CD4-positive, alpha-beta T cell treated with Interleukin-10 for 1 hour (primary cell): ENCODE data around the gene NR2F1-AS1.

ENCODE experiments used
- DNase-seq: peaks from one replicate; pipeline ENCODE4 v3.0.0-alpha.2; 2020

Gene NR2F1-AS1

DNA sequence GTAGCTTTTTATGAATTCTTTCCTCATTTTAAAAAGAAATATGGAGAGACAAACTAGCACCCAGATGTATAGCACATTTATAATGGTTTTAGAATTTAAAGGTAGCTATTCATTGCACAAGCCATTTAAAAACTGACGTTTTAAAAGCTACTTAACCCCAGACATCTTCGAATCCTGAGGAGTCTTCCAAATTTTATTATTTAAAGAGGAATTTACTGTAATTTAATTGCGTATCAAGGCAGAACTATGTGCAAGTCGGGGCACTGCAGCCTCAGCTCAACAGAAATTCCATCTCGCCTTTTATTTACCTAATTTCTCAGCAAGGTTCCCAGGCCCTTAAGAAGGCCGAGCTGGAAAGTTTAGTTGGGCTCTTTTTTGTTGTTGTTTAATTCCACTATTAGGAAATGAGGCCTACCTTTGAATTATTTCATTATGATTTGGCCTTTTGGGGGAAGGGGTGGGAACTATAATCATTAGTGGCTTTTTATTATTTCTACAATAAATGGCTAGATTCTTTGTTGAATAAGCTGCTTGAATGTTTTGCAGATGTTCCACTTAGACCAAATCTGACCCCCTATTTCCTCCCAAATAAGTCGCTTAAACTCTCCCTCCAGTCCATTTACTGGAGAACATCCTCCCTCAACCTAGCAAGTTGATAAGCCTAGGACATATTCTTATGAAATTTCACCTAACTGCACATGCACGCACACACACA is 22.2 kb upstream of the NR2F1-AS1 start:
- DNase-seq = no peak

DNA sequence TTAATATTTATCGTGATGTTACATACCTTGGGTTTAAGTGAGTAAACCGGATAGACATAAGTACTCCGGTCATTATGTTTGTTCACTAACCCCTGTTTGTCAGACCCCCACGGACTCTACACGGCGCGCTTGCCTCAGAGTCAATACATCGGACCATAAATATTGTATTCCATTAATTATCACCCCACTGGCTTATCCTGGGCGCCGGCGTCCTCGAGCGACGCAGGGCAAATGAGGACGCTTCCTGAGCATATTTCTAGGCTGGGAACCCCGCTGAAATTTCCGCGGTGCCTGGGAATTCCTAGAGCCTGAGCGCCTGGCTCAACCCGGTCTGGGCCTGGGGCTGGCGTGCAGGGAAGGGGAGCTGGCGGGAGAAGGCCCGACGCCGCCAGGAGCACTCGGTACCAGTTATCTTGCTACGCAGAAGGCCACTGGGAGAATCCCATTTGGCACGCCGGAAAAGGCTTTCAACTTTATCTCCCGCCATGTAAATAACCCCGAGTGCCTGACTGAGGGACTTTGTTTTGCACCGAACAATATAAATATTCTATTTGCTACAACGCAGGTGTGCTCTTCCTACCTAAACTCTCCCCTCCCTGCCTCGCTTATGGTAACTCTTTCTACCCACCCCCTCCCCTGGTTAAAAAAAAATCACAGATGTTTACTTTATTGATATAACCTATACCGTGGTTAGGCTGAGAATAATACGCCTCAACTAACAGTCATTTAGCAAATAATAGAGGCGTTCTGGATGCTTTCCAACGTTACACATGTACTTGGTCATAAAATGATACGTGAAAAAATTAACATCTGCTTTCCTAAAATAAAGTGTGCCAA is 21.4 kb upstream of the NR2F1-AS1 start:
- no peak for DNase-seq

GRCh38 chr5:93601802-93602155 is 20.8 kb upstream of the NR2F1-AS1 start:
- DNase-seq = no peak

GRCh38 chr5:93601071-93601801 is 20.2 kb upstream of the NR2F1-AS1 start:
- DNase-seq = no peak

DNA sequence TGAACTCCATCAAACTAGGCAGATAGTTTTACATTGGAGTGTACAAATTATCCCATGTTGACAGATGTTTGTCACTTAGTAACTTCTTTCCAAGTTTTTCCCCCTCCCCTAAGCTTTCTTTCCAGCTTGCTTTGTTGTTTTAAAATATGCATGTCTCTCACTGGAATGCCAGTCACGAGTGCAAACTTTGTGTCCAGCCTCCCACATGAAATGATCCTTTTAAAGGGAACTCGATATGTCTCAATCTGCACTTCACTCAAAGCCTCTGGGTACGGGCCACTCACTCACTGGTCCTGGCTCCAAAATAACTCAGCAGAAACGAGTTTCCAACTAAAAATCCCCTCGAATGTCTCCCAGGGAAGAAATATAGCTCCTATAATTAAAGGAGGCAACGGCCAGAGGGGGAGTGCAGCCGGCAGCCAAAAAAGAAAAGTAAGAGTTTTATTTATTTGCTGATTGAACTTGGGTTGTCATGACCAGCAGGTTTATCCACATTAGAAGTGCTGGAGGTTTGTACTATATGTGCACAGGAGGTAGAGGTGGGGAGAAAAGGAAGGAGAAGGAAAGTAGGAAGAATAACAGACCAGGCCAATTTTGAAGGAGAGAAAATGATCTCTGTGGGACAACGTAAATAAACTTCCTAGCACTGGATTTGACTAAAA is 19.5 kb upstream of the NR2F1-AS1 start:
- DNase-seq = no peak

DNA sequence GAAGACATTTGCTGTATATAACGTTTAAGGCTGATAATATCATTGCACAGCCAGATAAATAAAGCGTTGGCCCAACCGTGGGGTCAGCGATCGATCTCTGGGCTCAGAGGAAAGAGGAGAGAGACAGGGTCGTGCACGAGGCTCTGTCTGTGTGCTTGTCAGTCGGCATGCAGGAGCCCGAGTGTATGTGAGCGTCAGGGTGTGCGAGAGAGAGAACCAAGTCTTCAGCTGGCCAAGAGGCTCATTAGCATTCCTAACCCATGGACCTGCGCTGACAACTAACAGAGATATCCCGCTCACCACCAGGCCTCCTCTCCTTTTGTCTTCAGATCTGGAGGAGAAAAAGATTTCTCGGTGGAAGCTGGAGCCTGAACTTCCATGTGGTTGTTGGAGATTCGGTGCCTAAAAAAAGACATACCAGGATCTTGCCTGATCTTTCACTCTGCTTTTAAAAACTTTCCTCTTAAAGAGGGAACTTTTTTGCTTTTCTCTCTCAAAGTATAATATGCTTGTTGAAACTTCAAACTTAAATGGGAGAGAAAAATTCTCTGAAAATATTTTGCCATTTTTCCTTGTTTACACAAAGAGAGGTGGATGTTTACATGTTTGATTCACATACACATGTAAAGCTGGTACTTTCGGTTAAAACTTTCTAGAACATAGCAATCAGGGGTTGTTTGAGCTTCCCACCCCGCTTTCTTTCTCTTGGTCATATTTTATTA is 18.5 kb upstream of the NR2F1-AS1 start:
- DNase-seq = no peak

GRCh38 chr5:93599001-93599379 is 18.0 kb upstream of the NR2F1-AS1 start:
- no peak for DNase-seq

- no peak for DNase-seq
Observed at GRCh38 chr5:93598091-93599000, 17.3 kb upstream of the NR2F1-AS1 start.

DNA sequence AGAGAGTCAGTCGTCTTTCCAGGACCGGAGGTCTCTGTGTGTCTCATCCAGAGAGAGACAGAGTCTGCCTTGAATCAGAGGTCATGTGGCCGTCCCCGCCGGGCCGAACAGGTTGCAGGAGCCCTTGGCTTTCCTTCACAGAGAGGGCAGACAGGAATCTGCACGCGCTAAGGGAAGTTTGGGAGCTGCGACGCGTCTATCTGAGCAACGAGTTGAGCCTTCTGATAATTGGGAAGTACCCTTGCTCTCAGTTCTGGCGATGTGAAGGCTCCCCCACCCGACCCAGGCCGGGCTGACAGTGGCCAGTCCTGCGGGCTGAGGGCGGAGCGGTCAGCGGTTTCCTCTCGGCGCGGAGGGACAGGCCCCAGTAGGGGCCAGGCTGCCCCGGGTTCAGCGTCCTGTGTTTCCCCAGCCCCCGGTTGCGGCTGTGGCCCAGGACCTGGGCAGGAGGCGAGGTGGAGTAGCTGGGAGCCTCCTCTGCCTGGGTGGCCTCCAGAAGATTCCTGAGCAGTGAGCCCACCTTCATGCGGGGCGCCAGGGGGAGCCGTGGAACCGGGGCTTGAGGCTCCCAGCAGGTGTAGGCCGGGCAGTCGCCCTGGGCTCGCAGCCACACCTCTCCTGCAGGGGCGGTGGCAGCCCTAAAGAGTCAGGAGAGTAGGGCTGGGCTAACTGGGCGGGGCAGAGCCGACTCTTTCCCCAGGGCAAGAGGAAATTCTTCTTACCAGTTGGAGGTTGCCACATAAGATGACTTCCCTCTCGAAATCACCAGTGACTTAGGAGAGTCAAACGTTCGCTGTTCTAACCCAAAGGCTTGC is 15.9 kb upstream of the NR2F1-AS1 start:
- DNase-seq = no peak

- DNase-seq = no peak
Observed at GRCh38 chr5:93596310-93596675, 15.3 kb upstream of the NR2F1-AS1 start.

GRCh38 chr5:93595420-93596147 is 14.6 kb upstream of the NR2F1-AS1 start:
- DNase-seq = no peak

- DNase-seq = no peak
Observed at GRCh38 chr5:93594591-93595419, 13.8 kb upstream of the NR2F1-AS1 start.

- DNase-seq = no peak
Observed at GRCh38 chr5:93593476-93594131, 12.6 kb upstream of the NR2F1-AS1 start.

DNA sequence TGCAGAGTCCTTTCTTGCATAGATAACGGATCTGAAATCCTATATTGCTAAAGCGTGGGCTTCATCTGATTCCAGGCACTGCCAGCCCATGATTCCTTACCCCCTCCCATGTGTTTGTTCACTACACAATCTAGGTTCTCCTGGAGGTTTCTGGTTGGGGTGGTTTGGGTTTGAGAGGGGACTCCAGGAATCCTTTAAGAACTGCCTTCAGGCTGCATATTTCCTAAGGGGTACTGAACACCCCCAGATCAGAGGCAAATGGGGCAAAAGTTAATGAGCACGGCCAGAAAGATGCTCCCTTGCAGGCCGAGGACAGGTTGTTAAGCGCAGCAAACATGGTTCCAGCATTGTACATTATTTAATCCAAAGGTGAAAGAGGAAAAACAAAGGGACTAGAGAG is 11.9 kb upstream of the NR2F1-AS1 start:
- DNase-seq = no peak

DNA sequence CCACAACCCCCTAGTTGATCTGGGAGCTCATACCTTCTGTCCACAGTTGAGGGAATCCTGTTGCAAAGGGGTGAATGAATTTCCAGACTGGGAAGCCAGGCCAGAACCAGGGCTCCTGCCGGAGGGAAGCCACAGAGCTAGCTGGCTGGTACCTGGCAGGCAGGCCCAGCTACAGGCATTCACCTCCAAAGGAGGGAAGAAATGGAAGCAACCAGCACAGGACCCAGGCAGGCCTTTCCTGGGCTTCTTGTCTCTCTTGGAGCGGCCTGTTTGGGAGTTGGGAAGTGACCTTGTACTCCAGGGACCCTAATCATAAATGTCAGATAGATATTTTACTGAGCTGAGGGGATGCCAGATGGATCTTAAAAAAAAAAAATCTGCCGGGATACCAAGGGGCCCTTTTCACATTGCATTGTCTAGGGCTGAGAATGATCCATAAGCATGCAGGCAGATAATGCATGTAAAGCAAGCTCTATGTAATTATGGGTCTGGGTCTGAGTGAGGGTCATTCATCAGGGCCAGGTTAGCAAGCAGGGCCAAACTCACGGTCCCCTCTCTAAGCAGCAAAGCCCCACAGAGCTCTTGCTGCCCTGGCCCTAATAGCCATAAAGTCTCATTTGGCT is 10.4 kb upstream of the NR2F1-AS1 start:
- DNase-seq = no peak

GRCh38 chr5:93590493-93590892 is 9.5 kb upstream of the NR2F1-AS1 start:
- DNase-seq = no peak

DNA sequence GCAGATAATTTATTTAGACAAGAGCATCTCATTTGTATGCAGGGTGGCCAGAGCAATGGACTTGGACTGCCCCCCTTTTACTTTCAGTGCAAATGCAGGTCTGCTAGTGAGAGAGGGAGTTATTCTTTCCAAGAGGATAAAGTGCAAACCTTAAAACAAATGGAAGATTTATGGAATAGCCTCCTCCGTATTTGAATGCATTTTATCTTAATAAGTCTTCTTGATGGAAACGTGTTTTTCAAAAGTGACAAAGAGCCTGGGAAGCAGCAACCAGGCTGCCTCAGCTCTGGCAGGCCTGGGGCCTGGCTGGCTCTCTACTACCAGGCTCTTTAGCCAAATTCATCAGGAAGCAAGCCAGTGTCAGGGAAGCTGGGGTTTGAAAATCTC is 8.8 kb upstream of the NR2F1-AS1 start:
- no peak for DNase-seq
